GM18873 (cell line): Measurements from ENCODE around the gene STK11.

Experiments
- ATAC-seq: cut with Tn5 transposase; IDR thresholded peaks from one replicate; pipeline ENCODE4 v1.9.1; 2021; ENCODE audit warnings: mild to moderate bottlenecking, moderate library complexity, moderate number of reproducible peaks; ENCODE audit not compliant: unreplicated experiment, low FRiP score

Gene STK11

GRCh38 chr19:1269065-1269477, 63.5 kb downstream of the STK11 start, which contains the start of gene CIRBP:
TSS of gene CIRBP (plus strand) at chr19:1269332. CDS start at chr19:1270934, 1,602 bp downstream.
- ATAC-seq: peak; percentile 58

- peak; percentile 7 for ATAC-seq
These were observed 64.1 kb downstream of the STK11 start for GRCh38 chr19:1269478-1270212.

GRCh38 chr19:1270213-1270853, 64.8 kb downstream of the STK11 start:
- ATAC-seq: no peak

- no peak for ATAC-seq
These were observed 65.4 kb downstream of the STK11 start for GRCh38 chr19:1270854-1271527.

GRCh38 chr19:1271528-1272422, 66.2 kb downstream of the STK11 start:
- ATAC-seq: no peak

- no peak for ATAC-seq
These were observed 67.1 kb downstream of the STK11 start for GRCh38 chr19:1272423-1273262.

- ATAC-seq: no peak
These were observed 67.9 kb downstream of the STK11 start for GRCh38 chr19:1273263-1274041.

GRCh38 chr19:1274081-1274851, 68.7 kb downstream of the STK11 start:
- no peak for ATAC-seq

- no peak for ATAC-seq
These were observed 69.3 kb downstream of the STK11 start for GRCh38 chr19:1274852-1275259.

- ATAC-seq: peak; percentile 57
These were observed 69.8 kb downstream of the STK11 start, which contains the start of gene FAM174C for GRCh38 chr19:1275260-1275975. TSS of gene FAM174C (plus strand) at chr19:1275530. CDS start at chr19:1275550, 20 bp downstream.

GRCh38 chr19:1275976-1276627, 70.5 kb downstream of the STK11 start:
- no peak for ATAC-seq

- no peak for ATAC-seq
These were observed 71.0 kb downstream of the STK11 start for GRCh38 chr19:1276628-1277022.

- ATAC-seq: no peak
These were observed 71.5 kb downstream of the STK11 start for GRCh38 chr19:1277061-1277460.
